HTERT RPE-1 (cell line): ENCODE measurements around the gene ELMOD1.
"Not testable (repeated sequence)": the region's sequence is repeated elsewhere in the genome, so short reads cannot be mapped to it uniquely, and the experiment has no call there.

ENCODE experiments used
- in situ Hi-C: fragments of 300-500 bp; cut with MboI; formaldehyde crosslinking; loops from 4 replicates; pipeline ENCODE4 v1.14.3; 2020; ENCODE audit warnings: low sequenced_read_pairs

ELMOD1 gene

GRCh38 chr11:107590460-107591377, at the start of gene ELMOD1:
ELMOD1 (plus strand) TSS chr11:107591147; CDS start chr11:107618190, 27,043 bp downstream.
- in situ Hi-C loops = no loop called here

GRCh38 chr11:107545101-107545514, 45.8 kb upstream of the ELMOD1 start:
- in situ Hi-C loops = no loop called here

- in situ Hi-C loops = no loop called here
Observed at GRCh38 chr11:107547961-107548360, 43.0 kb upstream of the ELMOD1 start.

- in situ Hi-C loops = no loop called here
Observed at GRCh38 chr11:107549253-107549953, 41.5 kb upstream of the ELMOD1 start.

GRCh38 chr11:107549954-107550285, 41.0 kb upstream of the ELMOD1 start:
- in situ Hi-C loops = no loop called here

GRCh38 chr11:107550304-107550703, 40.6 kb upstream of the ELMOD1 start:
- in situ Hi-C loops = no loop called here

GRCh38 chr11:107561688-107562087, 29.3 kb upstream of the ELMOD1 start:
- in situ Hi-C loops = no loop called here

- in situ Hi-C loops = no loop called here
Observed at GRCh38 chr11:107562647-107563208, 28.2 kb upstream of the ELMOD1 start.

- in situ Hi-C loops = no loop called here
Observed at GRCh38 chr11:107563702-107564101, 27.2 kb upstream of the ELMOD1 start.

- in situ Hi-C loops = no loop called here
Observed at GRCh38 chr11:107564877-107565218, 26.1 kb upstream of the ELMOD1 start.

- in situ Hi-C loops = no loop called here
Observed at GRCh38 chr11:107565219-107565937, 25.6 kb upstream of the ELMOD1 start, which contains the start of gene ALKBH8. ALKBH8 (minus strand) TSS chr11:107565735; CDS start chr11:107560893, 4,842 bp downstream.

- in situ Hi-C loops = not testable (repeated sequence)
Observed at GRCh38 chr11:107565955-107566501, 24.9 kb upstream of the ELMOD1 start.

- in situ Hi-C loops = no loop called here
Observed at GRCh38 chr11:107566569-107566968, 24.4 kb upstream of the ELMOD1 start.

- in situ Hi-C loops = no loop called here
Observed at GRCh38 chr11:107567739-107568335, 23.1 kb upstream of the ELMOD1 start.

- in situ Hi-C loops = no loop called here
Observed at GRCh38 chr11:107570015-107570414, 20.9 kb upstream of the ELMOD1 start.

GRCh38 chr11:107573438-107573837, 17.5 kb upstream of the ELMOD1 start:
- in situ Hi-C loops = no loop called here

- in situ Hi-C loops = not testable (repeated sequence)
Observed at GRCh38 chr11:107576497-107577345, 14.2 kb upstream of the ELMOD1 start.

- in situ Hi-C loops = no loop called here
Observed at GRCh38 chr11:107577346-107577711, 13.6 kb upstream of the ELMOD1 start.

- in situ Hi-C loops = not testable (repeated sequence)
Observed at GRCh38 chr11:107579169-107579568, 11.8 kb upstream of the ELMOD1 start.

- in situ Hi-C loops = no loop called here
Observed at GRCh38 chr11:107581147-107581546, 9.8 kb upstream of the ELMOD1 start.
